HepG2 (cell line): ENCODE data around the gene NFKBIA. TPM values are rescaled to one million over a fixed set of nuclear protein-coding genes. Genes with fewer than 3 reads are reported as not detected.

Source experiments
- BRF2 ChIP-seq: sonication (generic); formaldehyde crosslinking; IDR thresholded peaks from 2 replicates; pipeline ENCODE4 v1.8.1; 2022; ENCODE audit warnings: mild to moderate bottlenecking, missing genetic modification reagents
- FOXC1 ChIP-seq: sonication (generic); formaldehyde crosslinking; IDR thresholded peaks from 2 replicates; pipeline ENCODE4 v1.8.0; 2022; ENCODE audit warnings: mild to moderate bottlenecking, missing genetic modification reagents, borderline replicate concordance
- MAFK ChIP-seq, 2 experiments: IDR thresholded peaks in 1 of 2; conservative IDR thresholded peaks in 1 of 2; 2 replicates each; pipeline ENCODE4 v1.6.1; 2011; ENCODE audit warnings: improper control_type of control experiment in 2 of 2, low read length in 2 of 2
- MBD4 ChIP-seq: IDR thresholded peaks from 2 replicates; pipeline ENCODE4 v1.6.1; 2012; ENCODE audit warnings: low read length, inconsistent platforms, borderline replicate concordance
- NCOA5 ChIP-seq: sonication (generic); formaldehyde crosslinking; IDR thresholded peaks from 2 replicates; pipeline ENCODE4 v1.4.0; 2020; ENCODE audit warnings: missing genetic modification reagents
- NFIC ChIP-seq: IDR thresholded peaks from 2 replicates; pipeline ENCODE4 v1.6.1; 2012; ENCODE audit warnings: mild to moderate bottlenecking, low read length, inconsistent platforms
- POLR2A ChIP-seq, 2 experiments: IDR thresholded peaks; 2 replicates each; pipeline ENCODE4 v1.6.1; 2011; ENCODE audit warnings: low read depth in 2 of 2, low read length in 2 of 2, mild to moderate bottlenecking in 1 of 2, moderate library complexity in 1 of 2; ENCODE audit not compliant: insufficient read depth in 1 of 2
- POLR2AphosphoS2 ChIP-seq: IDR thresholded peaks from 2 replicates; pipeline ENCODE4 v1.6.1; 2011; ENCODE audit warnings: low read depth, low read length, improper control_type of control experiment
- RFXAP ChIP-seq: sonication (generic); formaldehyde crosslinking; IDR thresholded peaks from 2 replicates; pipeline ENCODE4 v1.4.0; 2020; ENCODE audit warnings: missing genetic modification reagents, borderline replicate concordance
- SP1 ChIP-seq, 2 experiments: fragments of 450-650 bp in 1 of 2; sonication (generic) in 1 of 2; formaldehyde crosslinking in 1 of 2; IDR thresholded peaks; 2 replicates each; pipeline versions ENCODE4 v1.4.0 to v1.6.1; 2016 to 2020; ENCODE audit warnings: missing genetic modification reagents in 1 of 2
- SP5 ChIP-seq: IDR thresholded peaks from 2 replicates; pipeline ENCODE4 v1.6.1; 2016; ENCODE audit warnings: low read depth, borderline replicate concordance
- SRSF1 ChIP-seq: fragments of 200-400 bp; formaldehyde crosslinking; optimal IDR thresholded peaks from 2 replicates; pipeline ENCODE3; 2017; ENCODE audit warnings: mild to moderate bottlenecking, low read depth, low read length, moderate library complexity
- TBX3 ChIP-seq: fragments of 450-650 bp; IDR thresholded peaks from 2 replicates; pipeline ENCODE4 v1.6.1; 2017; ENCODE audit warnings: antibody characterized with exemption, mild to moderate bottlenecking, inconsistent platforms, borderline replicate concordance
- TEAD2 ChIP-seq: sonication (generic); formaldehyde crosslinking; IDR thresholded peaks from 2 replicates; pipeline ENCODE4 v1.9.0; 2021; ENCODE audit warnings: missing genetic modification reagents
- ZFP36 ChIP-seq: fragments of 150-350 bp; IDR thresholded peaks from 2 replicates; pipeline ENCODE4 v1.6.1; 2018; ENCODE audit warnings: borderline replicate concordance, low read length, low read depth; ENCODE audit not compliant: partially characterized antibody
- ZGPAT ChIP-seq: IDR thresholded peaks from 2 replicates; pipeline ENCODE4 v1.6.1; 2016; ENCODE audit warnings: mild to moderate bottlenecking
- ZNF180 ChIP-seq: sonication (generic); formaldehyde crosslinking; IDR thresholded peaks from 2 replicates; pipeline ENCODE4 v1.4.0; 2020; ENCODE audit warnings: low read depth, missing genetic modification reagents, borderline replicate concordance
- ZNF350 ChIP-seq: sonication (generic); formaldehyde crosslinking; IDR thresholded peaks from 2 replicates; pipeline ENCODE4 v1.4.0; 2020; ENCODE audit warnings: mild to moderate bottlenecking, low read depth, missing genetic modification reagents, borderline replicate concordance
- ZNF75D ChIP-seq: sonication (generic); formaldehyde crosslinking; IDR thresholded peaks from 2 replicates; pipeline ENCODE4 v1.8.1; 2023; ENCODE audit warnings: missing genetic modification reagents, mild to moderate bottlenecking, borderline replicate concordance
- polyA plus RNA-seq, 8 experiments: library from polyadenylated mRNA; depleted of rRNA in 3 of 8; stranded (reverse) in 7 of 8; unstranded in 1 of 8; fragments of >200 nt; fragmentation: Illumina TruSeq in 4 of 8; extraction: Trizol in 4 of 8; gene quantifications; 2 replicates each; pipeline versions ENCODE4 v1.2.1 to v1.2.3, GENCODE V29; 2011 to 2016; ENCODE audit warnings: low read depth in 4 of 8, missing spikeins in 1 of 8, mixed read lengths in 1 of 8; ENCODE audit not compliant: insufficient read depth in 1 of 8
- total RNA-seq, 5 experiments: library from RNA; depleted of rRNA; stranded (reverse); fragments of >200 nt; fragmentation: Illumina TruSeq; extraction: Trizol; gene quantifications; 2 replicates each; pipeline ENCODE4 v1.2.3, GENCODE V29; 2016; ENCODE audit warnings: low read depth in 1 of 5
- TF ChIP-seq, protein P1 (sequence below): sonication (generic); formaldehyde crosslinking; IDR thresholded peaks from 2 replicates; pipeline ENCODE4 v1.9.0; 2021; ENCODE audit warnings: missing genetic modification reagents, borderline replicate concordance
- TF ChIP-seq, protein P2 (sequence below): sonication (generic); formaldehyde crosslinking; IDR thresholded peaks from 2 replicates; pipeline ENCODE4 v1.4.0; 2020; ENCODE audit warnings: low read depth, mild to moderate bottlenecking, missing genetic modification reagents
- TF ChIP-seq, protein P3 (sequence below): sonication (generic); formaldehyde crosslinking; conservative IDR thresholded peaks from 2 replicates; pipeline ENCODE4 v1.8.0; 2022; ENCODE audit warnings: missing genetic modification reagents

Gene NFKBIA
- total and polyA plus RNA-seq, 2 of the 13 experiments (the other 11 are each of a cell fraction or from before 2014, with no cell fraction given), result 197 to 319 TPM

- TF ChIP-seq BRF2 (CRISPR knock-in tag) (no peak), RFXAP (peak; percentile 65; the same call in 1 of the 2 replicates), FOXC1 (CRISPR knock-in tag) (peak; percentile 41; the same call in 1 of the 2 replicates), ZNF350 (CRISPR knock-in tag) (peak; percentile 73; the same call in 1 of the 2 replicates), NFIC (no peak), POLR2A (IDR thresholded peaks at IDR 0.05; ENCODE audit: insufficient read depth in 1 of 2, low read depth in 2 of 2, low read length in 2 of 2) (0 out of 4 replicates have a peak, but pooled peaks of 1 of the 2 experiments have one; percentile 25), MAFK (conservative IDR thresholded peaks at IDR 0.05 in 1 of 2, IDR thresholded peaks at IDR 0.05 in 1 of 2; ENCODE audit: low read length in 2 of 2) (no peak), SP5 (CRISPR knock-in tag) (no peak; the same call in none of the 2 replicates), MBD4 (no peak), TBX3 (peak; percentile 52; the same call in 1 of the 2 replicates), ZNF180 (peak; percentile 56; the same call in 1 of the 2 replicates), SRSF1 (no peak), POLR2AphosphoS2 (no peak), SP1 (IDR thresholded peaks at IDR 0.05) (no peak), SP1 (CRISPR knock-in tag; IDR thresholded peaks at IDR 0.05) (no peak), NCOA5 (CRISPR knock-in tag) (no peak), ZFP36 (no peak), ZNF75D (no peak), ZGPAT (CRISPR knock-in tag) (peak; percentile 92), TEAD2 (no peak)
- TF ChIP-seq, protein P1, sequence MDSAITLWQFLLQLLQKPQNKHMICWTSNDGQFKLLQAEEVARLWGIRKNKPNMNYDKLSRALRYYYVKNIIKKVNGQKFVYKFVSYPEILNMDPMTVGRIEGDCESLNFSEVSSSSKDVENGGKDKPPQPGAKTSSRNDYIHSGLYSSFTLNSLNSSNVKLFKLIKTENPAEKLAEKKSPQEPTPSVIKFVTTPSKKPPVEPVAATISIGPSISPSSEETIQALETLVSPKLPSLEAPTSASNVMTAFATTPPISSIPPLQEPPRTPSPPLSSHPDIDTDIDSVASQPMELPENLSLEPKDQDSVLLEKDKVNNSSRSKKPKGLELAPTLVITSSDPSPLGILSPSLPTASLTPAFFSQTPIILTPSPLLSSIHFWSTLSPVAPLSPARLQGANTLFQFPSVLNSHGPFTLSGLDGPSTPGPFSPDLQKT (CRISPR knock-in tag), result 0 out of 2 replicates have a peak, but pooled peaks have one; percentile 19
- TF ChIP-seq, protein P2, sequence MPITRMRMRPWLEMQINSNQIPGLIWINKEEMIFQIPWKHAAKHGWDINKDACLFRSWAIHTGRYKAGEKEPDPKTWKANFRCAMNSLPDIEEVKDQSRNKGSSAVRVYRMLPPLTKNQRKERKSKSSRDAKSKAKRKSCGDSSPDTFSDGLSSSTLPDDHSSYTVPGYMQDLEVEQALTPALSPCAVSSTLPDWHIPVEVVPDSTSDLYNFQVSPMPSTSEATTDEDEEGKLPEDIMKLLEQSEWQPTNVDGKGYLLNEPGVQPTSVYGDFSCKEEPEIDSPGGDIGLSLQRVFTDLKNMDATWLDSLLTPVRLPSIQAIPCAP (CRISPR knock-in tag), result no peak
- TF ChIP-seq, protein P3, sequence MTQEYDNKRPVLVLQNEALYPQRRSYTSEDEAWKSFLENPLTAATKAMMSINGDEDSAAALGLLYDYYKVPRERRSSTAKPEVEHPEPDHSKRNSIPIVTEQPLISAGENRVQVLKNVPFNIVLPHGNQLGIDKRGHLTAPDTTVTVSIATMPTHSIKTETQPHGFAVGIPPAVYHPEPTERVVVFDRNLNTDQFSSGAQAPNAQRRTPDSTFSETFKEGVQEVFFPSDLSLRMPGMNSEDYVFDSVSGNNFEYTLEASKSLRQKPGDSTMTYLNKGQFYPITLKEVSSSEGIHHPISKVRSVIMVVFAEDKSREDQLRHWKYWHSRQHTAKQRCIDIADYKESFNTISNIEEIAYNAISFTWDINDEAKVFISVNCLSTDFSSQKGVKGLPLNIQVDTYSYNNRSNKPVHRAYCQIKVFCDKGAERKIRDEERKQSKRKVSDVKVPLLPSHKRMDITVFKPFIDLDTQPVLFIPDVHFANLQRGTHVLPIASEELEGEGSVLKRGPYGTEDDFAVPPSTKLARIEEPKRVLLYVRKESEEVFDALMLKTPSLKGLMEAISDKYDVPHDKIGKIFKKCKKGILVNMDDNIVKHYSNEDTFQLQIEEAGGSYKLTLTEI (CRISPR knock-in tag), result no peak
These were observed 48.3 kb downstream of the NFKBIA start (continued) for GRCh38 chr14:35355981-35356841.
